Thyroid gland (tissue), 4 donors: ENCODE measurements around the gene PAFAH2.

Source experiments
- CTCF ChIP-seq, 6 experiments: fragments of 200-600 bp in 3 of 6; fragments of 450-650 bp in 3 of 6; sonication (generic) in 3 of 6; IDR thresholded peaks; one replicate each; pipeline ENCODE4 v1.5.1; 2016 to 2019; ENCODE audit warnings: antibody characterized with exemption in 6 of 6, mild to moderate bottlenecking in 2 of 6, inconsistent platforms in 1 of 6, moderate library complexity in 1 of 6
- POLR2A ChIP-seq, 2 donors: fragments of 450-650 bp; IDR thresholded peaks; one replicate each; pipeline ENCODE4 v1.6.1; 2017; ENCODE audit warnings: antibody characterized with exemption in 2 of 2, mild to moderate bottlenecking in 2 of 2, moderate library complexity in 1 of 2

GRCh38 chr1:25990702-25991395, 7.0 kb downstream of the PAFAH2 start:
- TF ChIP-seq CTCF (IDR thresholded peaks at IDR 0.05): no peak
- TF ChIP-seq POLR2A (IDR thresholded peaks at IDR 0.05): no peak
